GM10266 (cell line): Measurements from ENCODE around the gene UGT1A10.
"Not testable (repeated sequence)": the region's sequence is repeated elsewhere in the genome, so short reads cannot be mapped to it uniquely, and the experiment has no call there.

ENCODE experiments used
- DNase-seq: peaks from one replicate; pipeline ENCODE4 v3.0.0; 2012; ENCODE audit errors: extremely low spot score
- TF ChIP-seq, protein P1 (sequence below): IDR thresholded peaks from 2 replicates; pipeline ENCODE4 v1.5.1; 2012; ENCODE audit warnings: mild to moderate bottlenecking, low read depth; ENCODE audit not compliant: control insufficient read depth, insufficient read depth; ENCODE audit errors: missing control alignments

Gene UGT1A10

DNA sequence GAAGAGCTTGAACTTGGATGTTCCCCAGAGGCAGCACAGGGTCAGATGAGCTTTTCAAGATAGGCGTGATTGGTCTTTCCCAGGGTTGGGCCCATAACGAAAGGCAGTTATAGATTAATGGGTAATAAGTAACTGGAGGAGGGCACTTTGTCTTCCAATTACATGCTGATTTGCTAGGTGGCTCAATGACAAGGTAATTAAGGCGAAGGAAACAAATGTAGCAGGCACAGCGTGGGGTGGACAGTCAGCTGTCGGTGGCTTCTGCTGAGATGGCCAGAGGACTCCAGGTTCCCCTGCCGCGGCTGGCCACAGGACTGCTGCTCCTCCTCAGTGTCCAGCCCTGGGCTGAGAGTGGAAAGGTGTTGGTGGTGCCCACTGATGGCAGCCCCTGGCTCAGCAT, 82.3 kb downstream of the UGT1A10 start, which contains the start of gene UGT1A4:
Gene UGT1A4, plus strand, starts transcription at position 185 of the 400 bp plus-strand sequence. Its CDS starts 85 bp downstream, at position 270.
- TF ChIP-seq, protein P1, sequence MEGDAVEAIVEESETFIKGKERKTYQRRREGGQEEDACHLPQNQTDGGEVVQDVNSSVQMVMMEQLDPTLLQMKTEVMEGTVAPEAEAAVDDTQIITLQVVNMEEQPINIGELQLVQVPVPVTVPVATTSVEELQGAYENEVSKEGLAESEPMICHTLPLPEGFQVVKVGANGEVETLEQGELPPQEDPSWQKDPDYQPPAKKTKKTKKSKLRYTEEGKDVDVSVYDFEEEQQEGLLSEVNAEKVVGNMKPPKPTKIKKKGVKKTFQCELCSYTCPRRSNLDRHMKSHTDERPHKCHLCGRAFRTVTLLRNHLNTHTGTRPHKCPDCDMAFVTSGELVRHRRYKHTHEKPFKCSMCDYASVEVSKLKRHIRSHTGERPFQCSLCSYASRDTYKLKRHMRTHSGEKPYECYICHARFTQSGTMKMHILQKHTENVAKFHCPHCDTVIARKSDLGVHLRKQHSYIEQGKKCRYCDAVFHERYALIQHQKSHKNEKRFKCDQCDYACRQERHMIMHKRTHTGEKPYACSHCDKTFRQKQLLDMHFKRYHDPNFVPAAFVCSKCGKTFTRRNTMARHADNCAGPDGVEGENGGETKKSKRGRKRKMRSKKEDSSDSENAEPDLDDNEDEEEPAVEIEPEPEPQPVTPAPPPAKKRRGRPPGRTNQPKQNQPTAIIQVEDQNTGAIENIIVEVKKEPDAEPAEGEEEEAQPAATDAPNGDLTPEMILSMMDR: no peak
- DNase-seq: no peak

GRCh38 chr2:233728723-233729301, 92.6 kb downstream of the UGT1A10 start, which contains the start of gene UGT1A3:
Gene UGT1A3, plus strand, starts transcription at chr2:233729042. Its CDS starts 85 bp downstream, at chr2:233729127.
- no peak for DNase-seq
- TF ChIP-seq, protein P1: no peak

GRCh38 chr2:233736868-233737653, 100.8 kb downstream of the UGT1A10 start:
- not testable (repeated sequence) for DNase-seq

DNA sequence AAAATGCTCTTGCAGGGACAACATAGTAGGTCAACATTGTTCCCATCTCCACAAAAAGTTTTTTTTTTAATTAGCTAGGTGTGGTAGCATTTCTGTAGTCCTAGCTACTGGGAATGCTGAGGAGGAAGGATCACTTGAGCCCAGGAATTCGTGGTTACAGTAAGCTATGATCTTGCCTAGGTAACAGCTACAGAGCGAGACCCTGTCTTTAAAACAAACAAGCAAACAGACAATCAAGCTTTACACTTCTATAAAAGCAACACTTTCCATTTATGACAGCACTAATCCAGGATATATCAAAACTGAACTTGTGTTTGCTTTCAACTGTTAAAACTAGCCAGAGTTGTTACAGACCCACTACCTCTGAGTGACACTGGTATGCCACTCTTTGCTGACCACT, 104.6 kb downstream of the UGT1A10 start:
- TF ChIP-seq, protein P1: no peak

GRCh38 chr2:233743464-233744259, 107.4 kb downstream of the UGT1A10 start:
- TF ChIP-seq, protein P1: no peak
- DNase-seq: no peak

More for the DNA sequence above, 104.6 kb downstream of the UGT1A10 start:
- no peak for DNase-seq

GRCh38 chr2:233745073-233745755, 109.0 kb downstream of the UGT1A10 start:
- no peak for DNase-seq
- TF ChIP-seq, protein P1: no peak

GRCh38 chr2:233745838-233746237, 109.6 kb downstream of the UGT1A10 start:
- DNase-seq: not testable (repeated sequence)
